Measurements from ENCODE around the gene OPN1LW. TPM values are rescaled to one million over a fixed set of nuclear protein-coding genes. Genes with fewer than 3 reads are reported as not detected.
"Not testable (repeated sequence)": the region's sequence is repeated elsewhere in the genome, so short reads cannot be mapped to it uniquely, and the experiment has no call there.

The OPN1LW gene
- total RNA-seq, 1 experiment from 2014 or later = not detected

- intact Hi-C loops (cut with micrococcal nuclease; ENCODE audit: unreplicated experiment); H3K36me3 Mint-ChIP-seq (ENCODE audit: insufficient read depth, unreplicated experiment); POLR2A ChIA-PET; BruUV-seq (replicated peaks); H3K4me1 Mint-ChIP-seq (ENCODE audit: low read depth, unreplicated experiment); H3K36me3 ChIP-seq (ENCODE audit: control insufficient read depth, insufficient read depth, low read length); H3K4me3 Mint-ChIP-seq (ENCODE audit: unreplicated experiment); H3K27me3 Mint-ChIP-seq (ENCODE audit: insufficient read depth, unreplicated experiment); H3K9me3 ChIP-seq; DNase-seq; CTCF ChIA-PET; H3K27me3 ChIP-seq (replicated peaks; ENCODE audit: control insufficient read depth, insufficient read depth, low read length); H3K9me3 Mint-ChIP-seq (ENCODE audit: unreplicated experiment); H3K4me1 ChIP-seq; H3K27ac Mint-ChIP-seq (ENCODE audit: unreplicated experiment); H3K4me3 ChIP-seq (ENCODE audit: low read depth, low read length): not testable (repeated sequence)
These were observed 52.4 kb downstream of the OPN1LW start for GRCh38 chrX:154196466-154196865.

Other genes starting within 250 kb of the OPN1LW start
- gene AVPR2, start 239.6 kb upstream of the OPN1LW start, total RNA-seq (2022) = not detected in 2 replicates
- 13.0 and 15.7 TPM in 2 replicates for gene ARHGAP4, start 218.0 kb upstream of the OPN1LW start, total RNA-seq (2022)
- gene NAA10, start 209.2 kb upstream of the OPN1LW start, total RNA-seq (2022) = 91.3 and 93.8 TPM in 2 replicates
- 0.75 and 1.2 TPM in 2 replicates for gene RENBP, start 199.6 kb upstream of the OPN1LW start, total RNA-seq (2022)
- 93.7 and 95.6 TPM in 2 replicates for gene HCFC1, start 172.4 kb upstream of the OPN1LW start, total RNA-seq (2022)
- gene TMEM187, start 171.5 kb upstream of the OPN1LW start, total RNA-seq (2022) = 4.9 and 6.6 TPM in 2 replicates
- 119 and 126 TPM in 2 replicates for gene IRAK1, start 124.3 kb upstream of the OPN1LW start, total RNA-seq (2022)
- 30.6 and 36.4 TPM in 2 replicates for gene MECP2, start 46.5 kb upstream of the OPN1LW start, total RNA-seq (2022)
- not detected in 2 replicates for gene OPN1MW, start 38.4 kb downstream of the OPN1LW start, total RNA-seq (2022)
- gene OPN1MW2, start 75.5 kb downstream of the OPN1LW start, total RNA-seq (2022) = not detected in 2 replicates
- gene OPN1MW3, start 113.3 kb downstream of the OPN1LW start, total RNA-seq (2022) = not detected in 2 replicates
- gene TEX28, start 150.9 kb downstream of the OPN1LW start, total RNA-seq (2022) = not detected in 2 replicates
- 0.26 TPM in 1 of 2 replicates, not detected in the other for gene TKTL1, start 151.6 kb downstream of the OPN1LW start, total RNA-seq (2022)
- gene FLNA, start 230.4 kb downstream of the OPN1LW start, total RNA-seq (2022) = 546 and 634 TPM in 2 replicates
- 67.2 and 70.1 TPM in 2 replicates for gene EMD, start 235.1 kb downstream of the OPN1LW start, total RNA-seq (2022)

All from Caco-2 (cell line).